Right lobe of liver (tissue), 4 donors: ENCODE measurements around the gene LONP1.

Experiments used
- CTCF ChIP-seq, 4 donors: fragments of 200-600 bp in 3 of 4; fragments of 450-650 bp in 1 of 4; IDR thresholded peaks; one replicate each; pipeline versions ENCODE4 v1.5.1 to v1.8.0; 2016 to 2022; ENCODE audit warnings: antibody characterized with exemption in 4 of 4, mild to moderate bottlenecking in 2 of 4
- POLR2A ChIP-seq: fragments of 450-650 bp; IDR thresholded peaks from one replicate; pipeline ENCODE4 v1.6.1; 2017; ENCODE audit warnings: antibody characterized with exemption, mild to moderate bottlenecking
- donor health status: DM: no; HTN: no; CAD: no.
- donor health status: DM: no; HTN: no; CAD: no.
- donor health status: DM: no; HTN: yes; CAD: no.

GRCh38 chr19:5681391-5682106 is 38.4 kb downstream of the LONP1 start:
- TF ChIP-seq CTCF (IDR thresholded peaks at IDR 0.05) (no peak), POLR2A (no peak)
